Lower lobe of right lung (tissue), 2 donors: ENCODE measurements around the gene NFIA. TPM values are rescaled to one million over a fixed set of nuclear protein-coding genes. Genes with fewer than 3 reads are reported as not detected.

ENCODE experiments used
- ATAC-seq, 2 donors: fragments of 200-7000 bp; cut with Tn5 transposase; one replicate each; pipeline ENCODE4 v1.9.1; 2020 to 2022; ENCODE audit warnings: mild to moderate bottlenecking in 2 of 2, moderate library complexity in 2 of 2
- DNase-seq: peaks from one replicate; pipeline ENCODE4 v3.0.0-alpha.2; 2020
- H3K27ac ChIP-seq: fragments of 200-600 bp; one replicate; pipeline ENCODE4 v1.8.0; 2022
- H3K27me3 ChIP-seq: fragments of 200-600 bp; one replicate; pipeline ENCODE4 v1.8.0; 2022; ENCODE audit warnings: low read depth
- H3K36me3 ChIP-seq: fragments of 200-600 bp; one replicate; pipeline ENCODE4 v1.8.0; 2022; ENCODE audit warnings: mild to moderate bottlenecking
- H3K4me1 ChIP-seq: fragments of 200-600 bp; one replicate; pipeline ENCODE4 v1.8.0; 2022
- H3K4me3 ChIP-seq: fragments of 200-600 bp; one replicate; pipeline ENCODE4 v1.8.0; 2022; ENCODE audit warnings: mild to moderate bottlenecking
- H3K9me3 ChIP-seq: fragments of 200-600 bp; one replicate; pipeline ENCODE4 v1.8.0; 2022
- CTCF ChIP-seq: fragments of 200-600 bp; IDR thresholded peaks from one replicate; pipeline ENCODE4 v1.8.0; 2022; ENCODE audit warnings: antibody characterized with exemption, mild to moderate bottlenecking
- intact Hi-C: fragments of 100-400 bp; cut with DNase I; formaldehyde crosslinking; loops from one replicate; pipeline ENCODE4 v1.11.0; 2022
- total RNA-seq: library from RNA; stranded (reverse); fragmentation: NEBNext Ultra II Directional; extraction: Animal tissue kit (Norgen Biotek cat#: 25700); gene quantifications from one replicate; pipeline ENCODE4 v1.2.1, GENCODE V29; 2021
- donor health status: DM: no; HTN: yes; CAD: no; lungs with severe emphysema.

NFIA gene
- total RNA-seq, 1 donor from 2014 or later = 70.0 TPM

DNA sequence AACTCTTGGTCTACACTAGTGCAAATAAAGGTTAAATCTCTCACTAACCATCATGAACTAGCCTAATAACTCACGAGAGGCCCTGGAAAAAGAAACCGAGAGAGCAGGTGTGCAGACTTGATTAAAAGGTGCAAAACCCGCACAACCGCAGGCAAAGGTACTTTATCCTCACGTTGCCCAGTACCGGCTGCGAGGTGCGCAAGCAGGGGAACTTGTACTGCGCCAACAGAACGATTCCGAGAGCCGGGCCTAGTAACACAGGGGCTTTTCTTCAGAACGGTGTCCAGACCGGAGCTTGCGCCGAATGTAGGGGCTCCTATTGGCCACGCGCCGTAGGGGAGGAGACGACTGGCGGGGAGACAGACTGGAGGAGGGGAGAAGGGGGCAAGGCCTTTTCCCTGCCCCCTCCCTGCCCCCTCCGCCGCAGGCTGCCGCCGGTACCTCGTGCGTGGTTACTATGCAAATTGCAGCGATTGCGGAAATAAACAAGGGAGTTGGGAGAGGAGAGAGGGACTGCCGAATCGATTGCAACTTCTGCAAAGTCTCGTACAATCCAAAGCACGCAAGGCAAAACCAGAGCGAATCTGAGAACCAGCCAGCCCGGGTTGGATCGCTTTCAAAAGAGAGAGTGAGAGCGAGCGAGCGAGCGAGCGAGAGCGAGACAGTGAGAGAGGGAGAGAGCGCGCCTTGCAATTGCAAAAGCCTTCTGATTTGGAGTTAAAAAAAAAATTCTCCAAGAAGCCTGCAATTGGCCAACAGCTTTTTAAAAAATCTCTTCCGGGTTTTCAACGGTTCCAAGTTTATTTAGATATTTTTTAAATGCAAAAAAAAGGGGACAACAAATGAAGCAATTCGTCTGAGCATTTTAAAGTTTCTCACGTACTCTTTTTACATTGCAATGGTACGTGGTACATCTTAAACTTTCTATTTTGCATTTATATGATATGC is 5.4 kb upstream of the NFIA start:
- DNase-seq (peak; percentile 93), ATAC-seq (peak; percentile 86 to 94)
- intact Hi-C loops = no loop called here
- TF ChIP-seq CTCF = no peak
- peaks cover 43% of the 10 kb centered on the region for H3K4me1 ChIP-seq
- no peaks in the 10 kb centered on the region for H3K27me3 ChIP-seq
- H3K4me3 ChIP-seq = peak overlapping the region; percentile 58
- peak overlapping the region; percentile 84 for H3K27ac ChIP-seq
- no peaks in the 10 kb centered on the region for H3K9me3 ChIP-seq
- H3K36me3 ChIP-seq = no peaks in the 10 kb centered on the region

DNA sequence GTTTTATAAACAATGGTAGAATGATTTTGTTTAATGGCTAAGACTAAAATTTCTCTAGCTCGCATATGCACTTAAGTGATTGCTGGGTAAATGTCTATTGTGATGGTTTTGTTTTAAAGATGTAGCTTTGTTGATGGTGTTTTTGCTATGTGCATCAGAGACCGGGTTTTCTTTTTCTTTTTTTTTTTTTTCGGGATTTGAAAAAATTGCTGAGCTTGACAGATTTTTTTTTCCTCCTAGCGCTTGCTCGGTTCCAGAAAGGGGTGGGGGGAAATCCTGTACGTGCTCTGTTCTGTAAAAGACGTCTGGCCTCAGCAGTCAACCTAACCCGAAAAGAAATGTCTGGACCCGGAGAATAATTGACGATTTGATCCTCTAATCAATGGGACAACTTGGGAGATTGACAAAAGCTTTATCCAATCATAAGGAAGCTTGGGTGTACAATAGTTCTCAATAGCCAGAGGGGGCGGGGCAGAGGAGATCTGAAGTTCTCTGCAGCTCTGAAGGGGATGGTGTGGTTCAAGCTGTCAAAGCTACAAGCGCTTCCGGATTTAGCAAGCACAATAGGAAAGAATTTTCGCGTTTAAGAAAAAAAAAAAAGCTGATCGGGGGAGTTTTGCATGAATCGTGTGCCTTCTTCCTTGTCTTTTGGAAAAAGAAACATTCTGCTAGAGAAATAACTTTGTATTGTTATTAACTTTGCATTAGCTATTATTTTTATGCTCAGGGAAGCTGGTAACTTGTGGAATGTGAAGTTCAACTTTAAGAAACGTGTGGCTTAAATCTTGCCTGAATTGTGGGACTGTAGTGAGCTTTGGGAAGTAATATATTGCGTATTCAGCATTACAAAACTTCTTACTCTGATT is 4.5 kb upstream of the NFIA start:
- Histone ChIP-seq H3K27me3 (no peaks in the 10 kb centered on the region), H3K4me3 (peak overlapping the region; percentile 58), H3K9me3 (no peaks in the 10 kb centered on the region), H3K4me1 (peaks cover 43% of the 10 kb centered on the region), H3K36me3 (no peaks in the 10 kb centered on the region), H3K27ac (peak overlapping the region; percentile 84)
- DNase-seq (peak; percentile 94), ATAC-seq (peak; percentile 88 to 90)
- intact Hi-C loops = no loop called here
- no peak for TF ChIP-seq CTCF

GRCh38 chr1:61078618-61079295 is 3.6 kb upstream of the NFIA start:
- TF ChIP-seq CTCF = no peak
- H3K9me3 ChIP-seq = no peaks in the 10 kb centered on the region
- DNase-seq = no peak
- peaks cover 43% of the 10 kb centered on the region for H3K4me1 ChIP-seq
- H3K27ac ChIP-seq = peak overlapping the region; percentile 96
- H3K36me3 ChIP-seq = no peaks in the 10 kb centered on the region
- no peak for ATAC-seq
- intact Hi-C loops = no loop called here
- H3K4me3 ChIP-seq = peak overlapping the region; percentile 58
- no peaks in the 10 kb centered on the region for H3K27me3 ChIP-seq

DNA sequence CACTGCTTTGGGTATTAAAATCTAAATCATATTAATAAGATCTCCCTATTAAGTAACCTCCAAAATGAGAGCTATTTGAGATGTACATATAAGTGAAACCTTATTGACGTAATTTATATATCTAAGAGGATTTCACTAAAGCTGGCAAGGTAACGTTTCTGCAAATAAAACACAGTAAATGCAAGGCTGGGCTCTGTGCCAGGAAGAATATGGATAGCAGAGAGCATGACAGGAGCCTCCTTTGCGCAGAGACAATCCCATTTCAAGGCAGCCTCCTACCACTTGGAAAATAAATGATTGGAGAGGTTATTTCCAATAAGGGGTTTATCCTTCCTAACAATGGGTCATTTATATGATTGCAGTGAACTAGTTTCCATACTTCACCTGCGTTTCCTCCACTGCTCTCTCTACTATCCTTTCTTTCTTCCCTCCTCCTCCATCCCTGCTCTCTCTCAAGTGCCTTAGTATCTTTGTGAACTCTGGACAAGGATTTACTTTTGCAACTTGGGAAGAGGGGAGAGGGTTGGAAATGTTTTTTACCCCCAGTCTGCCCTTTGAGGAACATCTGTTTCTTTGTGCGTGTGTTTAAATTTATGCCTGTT is 3.0 kb upstream of the NFIA start:
- peaks cover 43% of the 10 kb centered on the region for H3K4me1 ChIP-seq
- TF ChIP-seq CTCF = no peak
- intact Hi-C loops = no loop called here
- DNase-seq (no peak), ATAC-seq (no peak)
- H3K27ac ChIP-seq = peak overlapping the region; percentile 96
- no peaks in the 10 kb centered on the region for H3K36me3 ChIP-seq
- no peaks in the 10 kb centered on the region for H3K27me3 ChIP-seq
- no peaks in the 10 kb centered on the region for H3K9me3 ChIP-seq
- peak overlapping the region; percentile 83 for H3K4me3 ChIP-seq

DNA sequence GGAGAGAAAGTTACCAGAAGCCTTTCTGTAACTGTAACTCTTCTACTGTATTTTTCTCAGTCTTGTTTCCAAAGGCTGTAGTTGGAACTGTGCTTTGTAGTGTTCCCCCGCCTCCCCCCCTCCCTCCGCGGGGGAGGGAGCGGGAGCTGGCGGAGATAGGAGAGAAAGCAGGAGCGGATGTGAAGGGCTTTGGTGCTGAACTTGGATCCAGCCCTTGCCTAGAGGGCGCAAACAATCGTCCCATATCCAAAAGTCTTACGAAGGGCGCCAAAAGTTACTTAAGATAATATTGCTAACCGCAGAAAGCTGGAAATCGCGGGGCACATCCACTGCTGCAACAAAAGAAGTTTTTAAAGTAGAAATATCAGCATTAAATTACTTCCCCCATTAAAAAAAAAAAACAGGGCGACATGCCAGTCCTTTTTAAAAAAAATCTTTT is 2.4 kb upstream of the NFIA start:
- Histone ChIP-seq H3K27me3 (no peaks in the 10 kb centered on the region), H3K4me3 (peak overlapping the region; percentile 83), H3K4me1 (peaks cover 43% of the 10 kb centered on the region), H3K36me3 (no peaks in the 10 kb centered on the region), H3K9me3 (no peaks in the 10 kb centered on the region), H3K27ac (peak overlapping the region; percentile 96)
- TF ChIP-seq CTCF = no peak
- intact Hi-C loops = no loop called here
- peak; percentile 20 to 50 for ATAC-seq
- peak; percentile 70 for DNase-seq
